ENCODE data around the gene SGMS1.
"Not testable (repeated sequence)": the region's sequence is repeated elsewhere in the genome, so short reads cannot be mapped to it uniquely, and the experiment has no call there.

SGMS1 gene

DNA sequence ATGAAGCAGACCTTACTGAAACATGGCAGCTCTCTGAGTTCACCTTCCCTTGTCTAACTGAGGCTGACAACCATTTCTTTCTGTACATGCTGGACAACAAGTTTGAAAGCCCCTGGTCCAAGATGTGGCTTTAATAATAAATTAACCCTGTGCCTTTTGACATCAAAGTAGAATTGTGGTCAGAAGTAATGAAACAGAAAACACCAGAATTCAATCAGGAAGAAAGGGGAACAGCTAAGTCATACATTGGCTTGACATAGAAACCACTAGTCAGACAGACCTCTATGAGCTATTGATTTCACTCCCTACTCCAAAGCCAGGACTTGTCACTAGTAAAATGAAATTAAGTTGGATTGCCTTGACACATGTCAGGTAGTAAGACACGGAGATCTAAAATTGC, 197.3 kb downstream of the SGMS1 start:
- TF ChIP-seq, protein P1, sequence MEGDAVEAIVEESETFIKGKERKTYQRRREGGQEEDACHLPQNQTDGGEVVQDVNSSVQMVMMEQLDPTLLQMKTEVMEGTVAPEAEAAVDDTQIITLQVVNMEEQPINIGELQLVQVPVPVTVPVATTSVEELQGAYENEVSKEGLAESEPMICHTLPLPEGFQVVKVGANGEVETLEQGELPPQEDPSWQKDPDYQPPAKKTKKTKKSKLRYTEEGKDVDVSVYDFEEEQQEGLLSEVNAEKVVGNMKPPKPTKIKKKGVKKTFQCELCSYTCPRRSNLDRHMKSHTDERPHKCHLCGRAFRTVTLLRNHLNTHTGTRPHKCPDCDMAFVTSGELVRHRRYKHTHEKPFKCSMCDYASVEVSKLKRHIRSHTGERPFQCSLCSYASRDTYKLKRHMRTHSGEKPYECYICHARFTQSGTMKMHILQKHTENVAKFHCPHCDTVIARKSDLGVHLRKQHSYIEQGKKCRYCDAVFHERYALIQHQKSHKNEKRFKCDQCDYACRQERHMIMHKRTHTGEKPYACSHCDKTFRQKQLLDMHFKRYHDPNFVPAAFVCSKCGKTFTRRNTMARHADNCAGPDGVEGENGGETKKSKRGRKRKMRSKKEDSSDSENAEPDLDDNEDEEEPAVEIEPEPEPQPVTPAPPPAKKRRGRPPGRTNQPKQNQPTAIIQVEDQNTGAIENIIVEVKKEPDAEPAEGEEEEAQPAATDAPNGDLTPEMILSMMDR (IDR thresholded peaks at IDR 0.05; ENCODE audit: extremely low read depth, missing control alignments) = no peak

DNA sequence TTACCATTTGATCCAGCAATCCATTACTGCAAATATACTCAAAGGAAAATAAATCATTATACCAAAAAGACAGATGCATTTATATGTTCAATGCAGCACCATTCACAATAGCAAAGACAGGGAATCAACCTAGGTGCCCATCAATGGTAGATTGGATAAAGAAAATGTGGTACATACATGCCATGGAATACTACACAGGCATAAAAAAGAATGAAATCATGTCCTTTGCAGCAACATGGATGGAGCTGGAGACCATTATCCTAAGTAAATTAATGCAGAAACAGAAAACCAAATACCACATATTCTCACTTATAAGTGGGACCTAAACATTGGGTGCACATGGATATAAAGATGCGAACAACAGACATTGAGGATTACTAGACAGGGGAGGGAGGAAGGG, 198.5 kb downstream of the SGMS1 start:
- not testable (repeated sequence) for DNase-seq (ENCODE audit: low spot score)

More for the DNA sequence above, 197.3 kb downstream of the SGMS1 start:
- peak; percentile 35 for DNase-seq (ENCODE audit: low spot score)

DNA sequence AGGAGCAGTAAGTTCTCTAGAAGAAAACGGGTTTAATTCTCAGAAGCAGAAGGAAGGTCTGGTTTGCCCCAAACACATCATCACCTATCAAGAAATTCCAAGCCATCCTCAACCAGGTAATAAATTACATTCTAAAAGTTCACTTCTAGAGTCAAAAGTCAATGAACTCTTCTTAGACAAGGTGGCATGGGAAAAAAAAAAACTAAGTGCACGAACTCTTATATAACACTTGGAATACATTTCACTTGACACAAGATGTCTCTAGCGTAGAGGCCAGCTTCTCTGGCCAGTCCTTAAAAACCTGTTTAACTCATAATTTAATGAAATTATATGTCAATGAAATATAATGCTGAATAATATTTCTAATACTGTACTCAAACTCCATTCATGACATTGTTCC, 200.3 kb downstream of the SGMS1 start:
- DNase-seq (ENCODE audit: low spot score) = no peak
- TF ChIP-seq, protein P1 (IDR thresholded peaks at IDR 0.05; ENCODE audit: extremely low read depth, missing control alignments) = no peak

DNA sequence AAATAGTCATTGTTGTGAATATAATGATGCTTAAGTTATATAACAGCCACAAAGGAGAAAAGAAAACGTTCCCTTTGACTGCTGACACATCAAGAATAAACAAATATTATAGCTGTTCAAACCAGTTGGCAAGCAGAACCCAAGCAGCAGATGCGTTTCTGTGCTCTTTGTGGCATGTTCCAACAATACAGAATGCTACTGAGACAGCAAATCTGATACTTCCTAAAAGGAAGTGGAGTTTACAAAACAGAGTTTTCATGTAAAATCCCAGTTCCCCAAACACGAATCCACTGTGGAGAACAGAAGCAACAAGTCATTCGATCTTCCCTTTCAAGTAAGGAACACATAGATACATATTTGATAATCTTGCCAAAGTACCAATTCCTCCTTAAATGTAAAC, 201.5 kb downstream of the SGMS1 start:
- TF ChIP-seq, protein P1 (IDR thresholded peaks at IDR 0.05; ENCODE audit: extremely low read depth, missing control alignments) = no peak
- no peak for DNase-seq (ENCODE audit: low spot score)

DNA sequence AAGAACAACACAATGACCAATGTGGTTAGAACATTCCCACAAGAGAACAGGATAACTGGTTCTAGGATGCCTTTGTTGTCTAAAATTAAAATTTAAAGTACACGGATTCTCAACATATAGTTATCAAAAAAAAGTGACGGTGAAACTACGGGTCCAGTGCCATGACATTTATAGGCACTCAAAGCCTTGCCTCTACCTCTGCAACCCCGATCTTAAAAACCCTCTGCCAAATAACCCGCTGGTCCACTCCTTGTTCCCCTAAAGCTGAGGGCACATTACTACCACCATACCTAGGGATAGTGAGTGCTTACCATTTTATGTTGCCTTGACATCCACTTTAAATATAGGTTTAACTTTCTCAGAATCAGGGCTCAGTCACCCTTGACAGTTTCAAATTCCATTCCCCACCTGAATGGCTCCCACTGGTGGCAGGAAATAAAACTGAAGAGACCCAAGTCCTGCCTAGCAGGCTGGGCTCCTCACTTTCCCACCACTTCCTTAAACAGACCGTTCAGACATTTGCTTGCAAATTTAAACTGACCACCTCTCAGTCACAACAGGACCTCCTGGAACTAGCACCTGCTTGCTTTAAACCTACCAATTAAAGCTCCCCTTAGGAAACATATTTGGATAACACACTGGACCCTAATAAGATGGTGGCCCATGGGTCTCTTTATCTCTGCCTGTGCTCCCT, 202.6 kb downstream of the SGMS1 start:
- TF ChIP-seq, protein P1 (IDR thresholded peaks at IDR 0.05; ENCODE audit: extremely low read depth, missing control alignments) = peak; percentile 53
- peak; percentile 61 for DNase-seq (ENCODE audit: low spot score)

DNA sequence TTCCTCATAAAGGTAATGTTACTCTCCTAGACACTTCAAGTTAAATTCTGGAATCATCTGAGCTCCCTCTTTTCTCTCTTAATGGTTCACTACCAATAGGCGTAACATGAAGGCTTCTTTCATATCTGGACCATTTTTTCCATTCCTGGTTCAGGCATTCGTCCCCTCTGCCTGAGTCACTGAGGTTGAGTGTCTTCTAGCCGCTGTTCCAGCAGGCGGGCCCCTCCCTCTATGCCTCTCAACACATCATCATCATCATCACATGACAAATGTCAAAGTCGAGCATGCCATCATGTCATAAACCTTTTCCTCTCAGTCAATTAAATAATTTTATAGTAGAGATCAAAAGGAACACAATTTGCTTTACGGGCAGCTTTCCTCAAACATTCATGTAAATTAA, 203.6 kb downstream of the SGMS1 start:
- TF ChIP-seq, protein P1 (IDR thresholded peaks at IDR 0.05; ENCODE audit: extremely low read depth, missing control alignments) = no peak
- no peak for DNase-seq (ENCODE audit: low spot score)

DNA sequence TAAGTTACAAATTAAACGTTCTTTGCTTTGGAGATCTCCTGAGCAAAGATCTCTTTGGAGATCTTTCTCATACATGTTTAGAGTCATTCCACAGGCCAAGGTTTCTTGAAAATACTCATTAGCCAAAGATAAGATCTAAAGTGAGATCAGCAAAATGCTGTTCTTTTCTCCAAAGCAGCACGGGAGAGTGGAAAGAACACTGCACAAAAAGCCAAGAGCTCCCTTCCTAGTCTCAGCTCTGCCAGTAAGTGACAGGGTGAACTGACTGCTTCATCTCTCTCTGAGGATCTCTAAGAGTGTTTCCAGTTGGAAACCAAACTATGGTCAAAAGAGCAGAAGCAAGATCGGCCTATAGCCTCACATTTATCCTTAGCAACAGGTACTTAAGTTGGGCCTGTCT, 204.0 kb downstream of the SGMS1 start:
- no peak for DNase-seq (ENCODE audit: low spot score)

More for the DNA sequence above, 204.0 kb downstream of the SGMS1 start:
- TF ChIP-seq, protein P1 (IDR thresholded peaks at IDR 0.05; ENCODE audit: extremely low read depth, missing control alignments) = no peak

Data from GM20000 (cell line).